GM18526 (cell line): ENCODE results near the gene CPA5.

ENCODE experiments used
- POLR2A ChIP-seq: IDR thresholded peaks from 3 replicates; pipeline ENCODE4 v1.6.1; 2011; ENCODE audit not compliant: insufficient read length; ENCODE audit errors: extremely low read depth

The CPA5 gene

DNA sequence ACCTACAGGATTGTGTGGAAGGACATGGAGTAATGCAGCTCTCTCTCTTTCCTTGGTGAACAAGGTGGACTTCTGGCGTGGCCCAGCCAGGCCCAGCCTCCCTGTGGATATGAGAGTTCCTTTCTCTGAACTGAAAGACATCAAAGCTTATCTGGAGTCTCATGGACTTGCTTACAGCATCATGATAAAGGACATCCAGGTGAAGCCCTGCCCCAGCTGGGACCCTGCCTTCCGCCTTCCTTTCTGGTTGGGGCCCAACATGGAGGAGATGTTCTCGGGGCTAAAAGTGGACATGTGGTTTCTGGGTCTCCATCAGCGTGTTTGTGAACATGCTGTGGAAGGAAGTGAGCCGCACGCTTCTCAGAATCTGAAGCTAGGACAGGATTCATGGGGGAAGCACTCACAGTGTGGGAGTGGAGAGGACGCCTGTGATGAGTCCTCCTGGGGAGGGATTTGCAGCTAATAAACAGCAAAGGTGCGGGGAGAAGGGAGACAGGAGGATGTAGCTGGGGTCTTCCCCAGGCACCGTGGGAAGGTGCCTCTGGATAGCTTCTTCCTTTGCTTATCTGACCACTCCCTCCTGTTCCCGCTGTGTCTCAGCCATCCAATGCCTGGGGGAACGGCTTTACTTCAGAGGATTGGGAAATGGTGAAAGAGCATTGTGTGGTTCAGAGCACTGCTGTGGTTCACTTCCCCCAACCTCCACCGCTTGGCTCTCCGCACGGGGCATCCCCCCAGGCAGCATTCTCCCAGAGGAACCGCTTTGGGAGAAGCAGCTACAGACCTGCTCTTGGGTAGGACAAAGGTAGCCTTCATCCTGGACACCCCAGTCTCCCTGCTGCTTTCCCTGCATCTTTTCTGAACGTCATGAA lies 5.5 kb downstream of the CPA5 start:
- TF ChIP-seq POLR2A: no peak

DNA sequence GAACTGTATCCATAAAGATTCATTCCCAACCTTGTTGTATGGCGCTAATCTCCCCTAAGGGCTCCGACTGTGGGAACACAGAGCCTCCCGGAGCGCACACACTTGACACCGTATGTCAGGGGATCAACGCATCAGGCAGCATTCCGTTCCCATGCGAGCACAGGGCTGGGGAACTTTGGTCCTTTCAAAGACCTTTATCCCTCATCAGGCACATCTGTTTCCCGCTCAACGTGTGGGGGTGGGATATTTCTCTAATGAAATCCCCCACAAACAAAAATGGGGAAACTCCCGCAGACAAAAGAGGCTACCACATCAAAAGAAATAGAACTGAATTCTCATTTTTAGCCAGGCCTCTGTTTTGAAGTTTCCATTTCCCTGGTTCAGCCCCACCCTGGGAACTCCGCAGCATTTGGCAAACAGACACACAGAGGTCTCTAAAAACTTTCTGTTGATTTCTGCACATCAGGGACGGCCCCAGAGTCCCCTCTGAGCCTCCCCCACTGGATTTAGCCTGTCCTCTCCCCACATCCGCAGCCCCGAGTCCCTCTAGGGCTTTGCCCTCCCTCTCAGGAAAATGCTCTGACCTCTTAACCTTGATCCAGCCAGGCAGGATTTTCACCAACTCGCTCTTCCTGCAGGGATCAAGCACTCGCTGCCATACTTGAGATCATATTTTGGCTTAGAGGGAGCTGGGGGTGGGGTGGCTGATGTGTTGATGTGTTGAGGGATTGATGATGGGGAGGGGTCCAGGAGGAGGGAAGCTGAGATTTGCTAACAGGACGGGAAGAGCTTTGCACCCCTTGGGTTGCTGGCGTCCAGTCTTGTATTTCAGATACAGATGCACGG lies 6.6 kb downstream of the CPA5 start:
- no peak for TF ChIP-seq POLR2A

DNA sequence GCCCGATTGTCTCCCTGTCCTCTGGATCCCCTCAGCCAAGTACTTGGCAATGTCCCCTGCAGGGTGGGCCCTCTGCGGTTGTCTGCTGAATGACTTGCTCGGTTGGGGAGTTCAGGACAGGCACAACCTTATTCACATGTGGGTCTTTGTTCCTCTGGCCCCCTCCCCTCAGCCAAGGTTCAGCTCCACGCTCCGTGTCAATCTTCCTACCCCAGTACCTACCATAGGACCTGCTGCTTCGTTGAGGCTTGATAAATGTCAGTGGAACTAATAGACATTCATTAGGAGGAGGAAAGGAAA lies 7.1 kb downstream of the CPA5 start:
- no peak for TF ChIP-seq POLR2A

DNA sequence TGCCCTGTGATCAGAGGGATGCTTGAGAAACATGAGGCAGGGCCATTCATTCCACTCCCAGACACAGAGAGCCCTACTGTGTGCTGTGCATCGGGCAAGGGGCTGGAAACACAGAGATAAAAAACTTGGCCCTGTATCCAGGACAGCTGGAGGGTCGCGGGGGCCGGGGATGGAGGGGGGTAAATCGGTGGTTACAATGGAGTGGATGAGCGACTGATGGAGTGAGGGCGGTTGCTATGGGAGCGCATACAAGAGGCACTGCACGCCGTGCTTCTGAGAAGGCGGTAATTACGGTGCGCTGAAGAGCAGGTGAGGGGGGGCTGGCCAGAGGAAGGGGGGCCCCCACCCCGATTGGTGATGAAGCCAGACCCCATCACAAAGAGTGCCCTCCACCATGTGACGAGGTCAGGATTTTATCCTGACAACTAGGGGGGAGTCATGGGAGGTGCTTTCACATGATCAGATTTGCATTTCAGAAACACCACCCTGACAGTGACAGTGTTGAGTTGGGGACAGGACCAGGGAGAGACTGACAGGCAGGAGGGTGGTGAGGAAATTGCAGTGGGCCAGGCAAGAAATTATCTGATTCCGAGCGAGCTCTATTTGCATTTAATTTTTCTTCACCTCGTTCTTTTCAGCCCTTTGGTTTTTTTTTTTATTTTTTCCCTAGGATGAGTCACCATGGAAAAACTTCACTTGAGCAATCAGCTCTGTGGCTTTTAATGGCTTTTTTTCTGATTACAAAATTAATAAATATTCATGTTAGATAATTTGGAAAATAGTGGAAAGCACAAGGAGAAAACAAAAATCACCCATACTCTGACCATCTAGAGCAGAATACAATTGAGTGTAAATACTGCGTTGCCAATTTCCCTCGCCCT lies 7.8 kb downstream of the CPA5 start:
- no peak for TF ChIP-seq POLR2A

DNA sequence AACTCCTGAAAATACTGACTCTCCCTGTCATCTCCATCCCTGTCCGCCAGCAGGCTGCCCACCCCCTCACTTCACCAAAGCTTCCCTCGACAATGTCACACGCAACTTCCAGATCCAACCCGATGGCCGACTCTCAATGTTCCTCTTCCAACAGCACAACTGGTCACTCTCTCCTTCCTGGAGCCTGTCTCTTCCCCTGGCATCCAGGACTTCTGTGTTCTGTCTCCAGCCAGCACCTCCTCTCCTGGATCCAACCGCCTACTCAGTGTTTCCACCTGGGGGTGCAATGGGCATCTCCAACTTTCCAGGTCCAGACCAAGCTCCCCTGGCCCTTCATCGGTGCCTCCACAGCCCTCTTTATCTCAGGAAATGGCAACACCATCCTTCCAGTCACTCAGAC lies 8.6 kb downstream of the CPA5 start:
- no peak for TF ChIP-seq POLR2A

DNA sequence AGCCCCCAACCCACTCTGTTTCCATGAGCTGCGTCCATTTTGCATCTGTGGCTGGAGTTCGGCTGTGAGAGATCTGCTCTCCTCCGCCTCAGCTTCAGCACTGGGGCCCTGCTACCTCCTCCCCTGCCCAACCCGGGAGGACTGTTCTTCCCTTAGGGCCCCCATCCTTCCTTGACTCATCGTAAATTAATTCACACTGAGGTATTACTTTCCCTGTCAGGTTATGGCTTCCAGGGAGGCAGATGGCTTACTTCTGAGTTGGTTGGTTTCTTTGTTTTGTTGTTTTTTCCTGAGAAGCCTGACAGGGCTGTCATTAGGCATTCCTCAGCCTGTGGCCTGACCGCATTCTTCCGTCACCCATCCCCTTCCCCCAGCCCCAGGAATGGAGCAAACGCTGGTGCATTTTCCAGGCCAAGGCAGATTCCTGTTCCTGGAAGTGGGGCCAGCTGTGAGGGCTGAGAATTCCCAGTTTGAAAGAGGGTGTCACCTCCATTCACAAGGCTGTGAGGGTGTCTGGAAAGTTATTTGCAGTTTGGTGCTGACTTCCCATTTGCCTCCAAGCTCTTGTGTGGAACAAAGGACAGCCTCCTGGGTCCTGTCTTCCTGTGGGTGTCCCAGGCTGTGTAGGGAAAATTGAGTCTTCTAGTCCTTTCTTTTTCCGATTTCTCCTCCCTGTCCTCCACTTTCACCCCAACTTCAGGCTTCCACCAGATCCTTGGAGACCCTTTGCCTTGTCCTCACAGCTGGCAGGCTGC lies 11.7 kb downstream of the CPA5 start:
- no peak for TF ChIP-seq POLR2A

DNA sequence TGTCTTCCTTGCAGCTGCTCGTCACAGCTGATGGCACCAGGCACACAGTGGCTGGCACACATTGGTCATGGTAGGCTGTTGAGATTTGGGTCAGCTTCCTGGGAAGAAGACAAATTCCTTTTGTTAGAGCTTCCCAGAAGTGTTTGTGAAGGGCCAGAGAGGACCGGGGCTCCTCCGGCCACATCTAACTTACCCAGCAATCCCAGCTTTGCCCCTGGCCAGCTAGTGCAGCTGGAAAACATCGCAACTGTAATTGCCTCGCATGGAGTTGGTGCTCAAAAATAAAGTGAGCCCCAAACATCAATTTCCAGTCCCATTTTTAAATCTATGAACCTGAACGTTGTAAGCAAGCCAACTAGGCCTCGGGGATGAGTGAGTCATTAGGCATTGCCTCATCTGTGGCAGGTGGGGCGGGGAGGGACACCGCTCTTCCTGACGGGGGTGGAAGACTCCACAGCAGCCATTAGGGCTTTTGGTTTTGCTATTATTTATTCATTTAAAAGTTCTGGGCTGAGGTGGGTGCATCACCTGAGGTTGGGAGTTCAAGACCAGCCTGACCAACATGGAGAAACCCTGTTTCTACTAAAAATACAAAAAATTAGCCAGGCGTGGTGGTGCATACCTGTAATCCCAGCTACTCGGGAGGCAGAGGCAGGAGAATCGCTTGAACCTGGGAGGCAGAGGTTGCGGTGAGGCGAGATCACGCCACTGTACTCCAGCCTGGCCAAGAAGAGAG lies 12.4 kb downstream of the CPA5 start:
- no peak for TF ChIP-seq POLR2A

DNA sequence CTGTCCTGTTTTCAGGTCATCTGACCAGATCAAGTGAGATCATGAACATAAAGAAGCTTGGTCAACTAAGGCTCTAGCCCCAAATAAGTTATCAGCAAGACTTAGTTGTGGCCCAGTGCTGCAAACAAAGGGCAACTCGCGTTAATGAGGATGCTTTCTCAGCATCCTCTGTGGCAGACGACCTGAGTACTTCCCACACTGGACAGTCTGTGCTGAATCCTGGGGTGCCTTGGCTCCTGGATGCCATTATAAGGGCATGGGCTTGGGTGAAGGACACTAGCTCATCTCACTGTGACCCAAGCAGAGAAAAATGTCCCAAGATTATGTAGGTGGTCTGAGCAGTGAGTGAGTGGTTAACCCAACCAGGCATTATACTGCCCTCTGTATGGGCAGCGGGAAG lies 13.9 kb downstream of the CPA5 start:
- TF ChIP-seq POLR2A: no peak

DNA sequence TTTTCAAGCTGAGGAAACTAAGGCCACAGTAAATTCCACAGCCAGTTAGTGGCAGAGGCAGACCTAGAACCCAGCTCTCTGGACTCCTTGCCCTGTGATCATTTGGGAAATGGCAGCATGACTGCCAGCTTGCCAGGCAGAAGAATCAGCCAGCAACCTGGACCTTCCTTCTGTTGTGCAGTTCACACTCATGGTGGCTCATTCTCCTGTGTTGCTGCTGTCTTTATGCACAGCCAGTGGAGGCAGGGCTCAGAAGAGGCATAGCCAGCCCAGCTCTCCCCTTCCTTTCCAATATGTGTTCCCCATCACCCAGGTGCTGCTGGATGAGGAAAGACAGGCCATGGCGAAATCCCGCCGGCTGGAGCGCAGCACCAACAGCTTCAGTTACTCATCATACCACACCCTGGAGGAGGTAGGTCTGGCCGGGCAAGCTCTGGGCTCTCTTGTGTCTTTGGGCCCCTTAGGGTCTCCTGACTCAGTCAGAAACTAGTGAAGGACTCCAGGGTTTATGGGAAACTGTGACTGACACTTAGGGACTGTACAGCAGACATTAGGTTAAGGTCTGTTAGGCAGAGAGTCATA lies 14.8 kb downstream of the CPA5 start:
- no peak for TF ChIP-seq POLR2A

DNA sequence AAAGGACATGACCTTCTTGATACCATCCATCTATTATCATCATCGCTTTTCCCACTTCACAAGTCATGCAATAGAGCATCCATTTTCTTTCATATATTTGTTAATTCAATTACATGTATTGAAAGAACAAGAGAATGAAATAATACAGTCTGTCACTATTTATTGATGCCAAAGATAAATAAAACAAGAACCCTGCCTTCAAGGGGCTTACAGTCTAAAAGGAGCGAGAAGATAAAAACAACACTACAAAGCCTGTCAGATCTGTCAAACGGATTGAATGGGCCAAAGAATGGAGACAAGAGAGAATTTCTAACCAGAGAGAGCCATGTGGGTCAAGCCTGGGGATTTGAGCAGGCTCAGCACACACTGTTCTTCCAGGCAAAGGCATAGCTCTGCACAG lies 15.9 kb downstream of the CPA5 start:
- TF ChIP-seq POLR2A: no peak

DNA sequence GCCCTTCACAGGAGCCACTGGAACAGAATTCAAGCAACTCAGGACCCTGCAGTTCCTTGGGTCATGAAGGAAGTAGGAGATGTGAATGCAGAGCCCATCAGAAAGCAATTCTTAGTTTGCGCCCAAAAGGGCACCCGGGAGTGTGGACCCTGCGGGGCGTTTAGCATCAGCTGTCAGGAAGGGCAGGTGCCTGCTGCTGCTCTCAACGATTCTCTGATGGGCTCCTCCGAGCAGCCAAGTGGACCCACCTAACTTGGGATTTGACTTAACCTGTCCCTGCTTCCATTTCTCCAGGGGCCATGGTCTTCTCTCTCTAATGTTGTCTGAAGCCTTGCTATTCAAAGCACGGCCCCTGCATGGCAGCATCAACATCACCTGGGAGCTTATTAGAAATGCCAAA lies 17.1 kb downstream of the CPA5 start:
- no peak for TF ChIP-seq POLR2A

DNA sequence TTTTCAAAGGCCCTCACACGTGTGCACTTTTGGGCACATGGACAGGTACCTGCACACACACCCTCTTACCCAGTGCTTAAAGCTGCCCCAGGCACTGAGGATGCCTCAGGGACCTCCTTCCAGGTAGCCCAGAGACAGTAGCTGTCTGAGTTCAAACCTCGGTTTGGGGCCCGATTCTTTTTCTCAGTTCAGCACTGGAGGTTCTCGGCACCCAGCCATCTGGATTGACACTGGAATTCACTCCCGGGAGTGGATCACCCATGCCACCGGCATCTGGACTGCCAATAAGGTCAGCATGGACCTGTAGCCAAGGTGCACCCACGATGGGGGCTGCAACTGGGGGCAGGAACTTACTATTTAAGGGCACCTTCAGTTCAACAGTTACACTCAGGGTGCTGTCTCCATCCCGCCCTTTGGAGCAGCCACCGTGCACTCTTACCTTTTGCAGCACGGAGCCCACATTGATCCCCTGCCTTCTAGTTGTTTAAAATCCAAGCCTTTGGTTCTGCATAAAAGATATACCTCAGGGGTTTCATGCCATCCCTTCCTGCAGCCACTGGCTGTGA lies 17.7 kb downstream of the CPA5 start:
- no peak for TF ChIP-seq POLR2A

DNA sequence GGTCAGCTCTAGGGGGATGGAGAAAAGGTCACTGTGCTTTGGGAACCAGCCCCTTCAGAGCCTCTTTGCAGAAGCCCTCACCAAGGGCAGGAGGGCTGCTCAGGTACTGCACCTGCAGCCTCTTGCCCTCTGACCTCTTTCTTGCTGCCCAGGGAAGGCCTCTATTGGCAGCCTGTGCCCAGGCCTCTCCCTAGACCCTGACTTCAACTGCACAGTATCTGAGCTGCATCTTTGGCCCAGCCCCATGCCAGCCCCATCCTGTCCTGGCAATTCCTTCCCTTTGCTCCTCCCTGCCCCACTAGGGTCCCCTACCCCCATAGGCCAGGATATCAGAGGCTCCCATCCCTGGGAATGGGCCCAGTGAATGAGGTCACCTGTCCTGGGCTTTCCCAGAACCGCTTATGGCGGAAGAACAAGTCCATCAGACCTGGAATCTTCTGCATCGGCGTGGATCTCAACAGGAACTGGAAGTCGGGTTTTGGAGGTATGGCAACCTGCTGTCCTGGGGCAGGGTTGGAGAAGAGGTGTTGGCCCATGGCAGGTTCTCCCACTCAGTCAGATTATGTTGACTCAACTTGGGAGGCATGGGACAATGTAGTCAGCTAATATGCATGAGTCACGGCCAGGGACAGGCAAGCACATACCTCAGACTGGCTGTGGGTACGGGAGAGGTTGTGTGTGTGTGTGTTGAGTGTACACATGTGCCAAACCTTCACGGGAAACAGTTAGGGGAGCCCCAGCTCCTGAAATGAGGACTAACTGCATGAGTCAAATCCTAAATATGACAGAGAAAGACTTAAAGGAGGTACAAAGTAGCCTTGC lies 18.6 kb downstream of the CPA5 start:
- TF ChIP-seq POLR2A: no peak
